Thoracic aorta (tissue), 2 donors: ENCODE measurements around the gene KRT72. TPM values are rescaled to one million over a fixed set of nuclear protein-coding genes. Genes with fewer than 3 reads are reported as not detected.

Source experiments
- ATAC-seq: fragments of 150-250 bp; one replicate; pipeline ENCODE4 v1.8.0; 2017; ENCODE audit warnings: low read depth; ENCODE audit not compliant: insufficient number of reproducible peaks, low FRiP score
- DNase-seq: peaks from one replicate; pipeline ENCODE4 v3.0.0-alpha.2; 2020; ENCODE audit warnings: low spot score
- H3K27ac ChIP-seq, 2 donors: fragments of 200-600 bp; sonication (generic); 1 replicate in 1 of 2; 2 replicates in 1 of 2; pipeline ENCODE4 v1.5.1; 2016; ENCODE audit warnings: mild to moderate bottlenecking in 2 of 2, moderate library complexity in 2 of 2
- H3K27me3 ChIP-seq: fragments of 200-600 bp; sonication (generic); replicated peaks from 2 replicates; pipeline ENCODE4 v1.6.0; 2016; ENCODE audit warnings: mild to moderate bottlenecking; ENCODE audit not compliant: insufficient read depth
- H3K36me3 ChIP-seq: fragments of 200-600 bp; sonication (generic); one replicate; pipeline ENCODE4 v1.5.1; 2016
- H3K4me1 ChIP-seq, 2 donors: fragments of 200-600 bp; sonication (generic); 1 replicate in 1 of 2; 2 replicates in 1 of 2; pipeline versions ENCODE4 v1.5.1 to v1.6.0; 2016; ENCODE audit warnings: low read depth in 2 of 2, mild to moderate bottlenecking in 1 of 2; ENCODE audit not compliant: control insufficient read depth in 1 of 2
- H3K4me3 ChIP-seq: fragments of 200-600 bp; sonication (generic); 2 replicates; pipeline ENCODE4 v1.5.1; 2016; ENCODE audit warnings: mild to moderate bottlenecking
- H3K9me3 ChIP-seq: fragments of 200-600 bp; sonication (generic); 2 replicates; pipeline ENCODE4 v1.5.1; 2016
- total RNA-seq, 2 donors: library from RNA; depleted of rRNA; stranded (reverse); fragments of >200 nt; gene quantifications; one replicate each; pipeline versions ENCODE4 v1.1.0 to v1.2.3, GENCODE V29; 2016
- TF ChIP-seq, protein P1 (sequence below): fragments of 200-600 bp; sonication (generic); IDR thresholded peaks from one replicate; pipeline ENCODE4 v1.5.1; 2019; ENCODE audit warnings: antibody characterized with exemption

KRT72 gene
- total RNA-seq, 2 donors from 2014 or later = not detected

DNA sequence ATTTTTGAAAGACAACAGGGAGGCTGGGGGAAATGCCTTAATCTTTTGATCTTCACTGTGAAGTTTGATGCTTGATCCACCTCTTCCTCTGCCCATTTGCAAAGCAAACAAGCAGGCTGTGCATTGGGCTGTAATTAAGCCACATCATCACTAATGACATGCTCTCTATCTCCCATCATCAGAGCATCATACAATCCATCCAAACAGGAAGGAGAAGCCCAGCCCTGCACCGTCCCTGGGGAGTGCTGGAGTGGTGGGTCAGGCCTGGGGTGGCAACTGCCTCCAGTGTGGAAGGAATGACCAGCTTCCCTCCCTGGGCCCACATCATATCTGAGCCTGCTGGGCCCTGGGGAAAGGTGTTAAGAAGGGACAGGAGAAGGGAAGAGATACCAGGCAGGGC, 20.8 kb downstream of the KRT72 start:
- Histone ChIP-seq H3K4me1 (no peaks in the 10 kb centered on the region), H3K27ac (no peak overlapping the region), H3K9me3 (no peaks in the 10 kb centered on the region), H3K36me3 (no peaks in the 10 kb centered on the region), H3K4me3 (no peak overlapping the region), H3K27me3 (no peaks in the 10 kb centered on the region)
- ATAC-seq = no peak
- DNase-seq = no peak
- TF ChIP-seq, protein P1, sequence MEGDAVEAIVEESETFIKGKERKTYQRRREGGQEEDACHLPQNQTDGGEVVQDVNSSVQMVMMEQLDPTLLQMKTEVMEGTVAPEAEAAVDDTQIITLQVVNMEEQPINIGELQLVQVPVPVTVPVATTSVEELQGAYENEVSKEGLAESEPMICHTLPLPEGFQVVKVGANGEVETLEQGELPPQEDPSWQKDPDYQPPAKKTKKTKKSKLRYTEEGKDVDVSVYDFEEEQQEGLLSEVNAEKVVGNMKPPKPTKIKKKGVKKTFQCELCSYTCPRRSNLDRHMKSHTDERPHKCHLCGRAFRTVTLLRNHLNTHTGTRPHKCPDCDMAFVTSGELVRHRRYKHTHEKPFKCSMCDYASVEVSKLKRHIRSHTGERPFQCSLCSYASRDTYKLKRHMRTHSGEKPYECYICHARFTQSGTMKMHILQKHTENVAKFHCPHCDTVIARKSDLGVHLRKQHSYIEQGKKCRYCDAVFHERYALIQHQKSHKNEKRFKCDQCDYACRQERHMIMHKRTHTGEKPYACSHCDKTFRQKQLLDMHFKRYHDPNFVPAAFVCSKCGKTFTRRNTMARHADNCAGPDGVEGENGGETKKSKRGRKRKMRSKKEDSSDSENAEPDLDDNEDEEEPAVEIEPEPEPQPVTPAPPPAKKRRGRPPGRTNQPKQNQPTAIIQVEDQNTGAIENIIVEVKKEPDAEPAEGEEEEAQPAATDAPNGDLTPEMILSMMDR = no peak

DNA sequence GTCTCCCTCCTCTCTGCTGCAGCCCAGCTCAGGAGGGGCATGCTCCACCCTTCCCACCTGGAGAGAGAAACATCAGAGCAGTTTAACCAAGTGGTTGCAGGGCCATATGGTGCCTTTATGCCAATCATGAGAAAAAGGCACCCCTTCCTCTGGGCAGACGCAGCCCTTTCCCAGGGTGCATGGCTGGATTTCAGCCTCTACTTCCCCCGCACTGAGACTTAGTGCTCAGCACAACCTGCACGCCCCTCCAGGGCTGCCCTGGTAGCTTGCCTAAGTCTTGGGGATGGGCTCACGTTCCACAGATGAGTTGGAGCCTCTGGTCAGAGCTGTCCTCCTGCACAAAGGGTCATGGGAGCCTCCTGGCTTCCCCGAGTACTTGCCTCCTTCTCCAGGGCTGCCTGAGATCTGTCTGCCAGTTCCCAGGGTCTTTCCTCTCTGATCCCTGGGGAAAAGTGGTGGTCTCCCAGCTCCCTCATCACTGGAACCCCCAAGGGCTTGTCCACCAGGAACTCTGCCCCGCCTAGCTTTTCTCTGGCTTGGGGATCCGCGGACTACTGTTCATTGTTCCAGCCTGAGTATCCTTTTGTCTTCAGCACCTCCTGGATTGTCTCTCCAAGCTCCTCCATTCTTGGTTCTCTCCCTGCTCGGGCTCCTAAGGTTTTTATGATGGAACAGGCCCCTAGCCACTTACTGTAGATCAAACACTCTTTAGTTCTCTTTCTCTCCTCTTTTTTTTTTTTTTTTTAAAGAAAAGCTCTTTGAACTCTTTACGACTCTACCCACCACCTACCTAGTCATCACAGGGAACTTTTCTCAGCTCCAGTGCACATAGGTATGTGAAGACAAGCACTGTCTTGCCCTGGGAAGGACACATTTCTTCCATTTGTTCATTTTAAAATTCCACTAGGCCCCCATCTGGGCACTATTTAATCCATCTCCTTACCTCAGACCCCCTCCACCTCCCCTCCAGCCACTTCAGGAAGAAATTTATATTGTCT, 21.5 kb downstream of the KRT72 start:
- Histone ChIP-seq H3K4me1 (no peaks in the 10 kb centered on the region), H3K36me3 (no peaks in the 10 kb centered on the region), H3K27ac (no peak overlapping the region), H3K4me3 (no peak overlapping the region), H3K27me3 (no peaks in the 10 kb centered on the region), H3K9me3 (no peaks in the 10 kb centered on the region)
- TF ChIP-seq, protein P1 = no peak
- ATAC-seq (no peak), DNase-seq (no peak)

DNA sequence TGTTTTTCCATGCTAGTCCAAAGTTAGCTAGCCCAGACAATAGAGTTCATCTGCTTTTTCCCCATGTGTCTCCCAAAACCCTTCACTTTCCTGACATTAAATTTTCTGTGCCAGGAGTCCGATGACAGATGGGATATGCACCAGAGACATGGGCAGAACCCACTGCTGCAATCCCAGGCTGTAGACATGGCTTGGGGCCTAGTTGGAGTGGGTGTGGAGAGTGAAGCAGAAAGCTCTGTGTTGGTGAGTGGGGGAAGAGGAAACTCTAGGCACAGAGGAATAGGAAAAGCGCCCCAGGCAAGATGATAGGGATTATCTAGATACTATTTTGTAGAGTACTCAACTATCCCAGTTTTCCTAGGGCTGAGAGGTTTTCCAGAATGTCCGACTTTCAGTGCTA, 22.8 kb downstream of the KRT72 start:
- Histone ChIP-seq H3K4me1 (no peaks in the 10 kb centered on the region), H3K9me3 (no peaks in the 10 kb centered on the region), H3K27ac (no peak overlapping the region), H3K4me3 (no peak overlapping the region), H3K36me3 (no peaks in the 10 kb centered on the region), H3K27me3 (no peaks in the 10 kb centered on the region)
- DNase-seq (no peak), ATAC-seq (no peak)
- TF ChIP-seq, protein P1 = no peak

DNA sequence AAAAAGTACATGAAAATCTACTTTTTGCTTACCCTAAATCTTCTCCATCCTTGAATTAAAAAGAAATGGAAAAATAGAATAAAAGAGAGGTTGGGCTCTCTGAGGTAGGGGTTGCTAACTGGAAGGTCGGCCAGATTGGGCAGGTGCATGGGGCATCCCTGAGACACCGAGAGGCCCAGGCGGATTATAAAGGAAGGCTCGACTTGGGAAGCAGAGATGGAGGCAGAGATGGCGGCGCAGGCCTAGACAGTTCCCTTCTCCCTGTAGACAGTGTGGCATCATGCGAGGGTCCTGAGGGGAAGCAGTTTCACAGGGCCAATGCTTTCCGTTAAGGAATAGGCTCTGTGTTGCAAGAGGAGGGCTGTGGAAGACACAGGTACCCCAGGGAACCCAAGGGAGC, 23.9 kb downstream of the KRT72 start:
- Histone ChIP-seq H3K27ac (no peak overlapping the region), H3K36me3 (no peaks in the 10 kb centered on the region), H3K4me1 (no peaks in the 10 kb centered on the region), H3K4me3 (no peak overlapping the region), H3K27me3 (no peaks in the 10 kb centered on the region), H3K9me3 (no peaks in the 10 kb centered on the region)
- TF ChIP-seq, protein P1 = no peak
- DNase-seq (no peak), ATAC-seq (no peak)

DNA sequence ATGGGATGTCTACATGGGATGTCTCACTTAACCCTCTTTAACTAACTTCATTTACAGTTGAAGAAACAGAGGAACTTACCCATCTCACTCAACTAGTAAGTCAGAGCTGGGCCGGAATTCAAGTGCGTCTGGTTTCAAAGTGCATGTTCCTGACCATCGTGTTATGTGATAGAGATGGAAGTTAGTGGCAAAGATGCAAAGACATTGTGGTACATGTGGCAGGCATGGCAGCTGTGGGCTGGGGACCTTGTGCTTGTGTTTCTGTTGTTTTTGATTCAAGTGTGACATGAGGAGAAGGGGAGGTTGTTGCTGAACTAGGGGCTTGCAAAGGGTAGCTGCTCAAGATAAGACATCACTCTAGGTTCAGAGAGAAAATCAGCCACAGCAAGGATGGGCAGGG, 25.3 kb downstream of the KRT72 start:
- DNase-seq (no peak), ATAC-seq (no peak)
- H3K27ac ChIP-seq = no peak overlapping the region
- H3K9me3 ChIP-seq = no peaks in the 10 kb centered on the region
- TF ChIP-seq, protein P1 = no peak
- no peaks in the 10 kb centered on the region for H3K4me1 ChIP-seq
- H3K36me3 ChIP-seq = no peaks in the 10 kb centered on the region
- H3K4me3 ChIP-seq = no peak overlapping the region
- H3K27me3 ChIP-seq = no peaks in the 10 kb centered on the region
